Embryonic facial prominence (tissue), 1 donor: ENCODE data around the gene PHF10.
"Not testable (repeated sequence)": the region's sequence is repeated elsewhere in the genome, so short reads cannot be mapped to it uniquely, and the experiment has no call there.

ENCODE experiments used
- DNase-seq: peaks from one replicate; pipeline ENCODE4 v3.0.0-alpha.2; 2016; ENCODE audit errors: extremely low spot score

PHF10 gene

DNA sequence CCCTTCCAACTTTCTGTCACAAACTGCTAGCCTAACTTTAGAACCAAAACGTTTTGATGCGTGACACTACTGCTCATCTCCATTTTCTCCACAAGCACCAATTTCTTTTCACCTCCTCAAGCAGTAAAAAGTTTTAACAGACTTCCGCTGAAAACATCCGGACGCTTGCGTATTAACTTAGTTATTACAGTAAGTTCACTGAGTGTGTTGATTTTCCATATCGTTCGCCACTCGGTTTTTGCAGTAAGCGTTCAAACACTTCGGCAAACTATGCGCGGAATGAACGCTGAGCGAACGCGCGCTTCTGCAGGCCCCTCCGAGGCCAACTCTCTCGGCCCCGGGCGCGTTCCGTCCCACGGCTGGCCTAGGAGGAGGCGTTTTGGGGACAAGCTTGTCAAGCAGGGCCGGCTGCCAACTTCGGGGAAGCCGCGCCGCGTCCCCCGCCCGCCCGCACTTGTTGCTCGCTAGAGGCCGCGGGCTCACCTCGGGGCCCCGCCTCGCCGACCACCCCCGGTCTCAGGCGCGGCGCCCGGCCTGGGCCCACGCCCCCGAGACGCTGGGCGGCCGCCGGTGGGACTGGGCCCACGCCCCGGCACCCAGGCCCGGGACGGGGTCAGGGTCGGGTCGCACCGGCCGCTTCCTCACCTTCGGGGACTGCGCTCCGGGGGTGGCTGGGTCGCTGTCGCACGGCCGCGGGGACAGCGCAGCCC lies 945 bp downstream of the PHF10 start:
- no peak for DNase-seq

DNA sequence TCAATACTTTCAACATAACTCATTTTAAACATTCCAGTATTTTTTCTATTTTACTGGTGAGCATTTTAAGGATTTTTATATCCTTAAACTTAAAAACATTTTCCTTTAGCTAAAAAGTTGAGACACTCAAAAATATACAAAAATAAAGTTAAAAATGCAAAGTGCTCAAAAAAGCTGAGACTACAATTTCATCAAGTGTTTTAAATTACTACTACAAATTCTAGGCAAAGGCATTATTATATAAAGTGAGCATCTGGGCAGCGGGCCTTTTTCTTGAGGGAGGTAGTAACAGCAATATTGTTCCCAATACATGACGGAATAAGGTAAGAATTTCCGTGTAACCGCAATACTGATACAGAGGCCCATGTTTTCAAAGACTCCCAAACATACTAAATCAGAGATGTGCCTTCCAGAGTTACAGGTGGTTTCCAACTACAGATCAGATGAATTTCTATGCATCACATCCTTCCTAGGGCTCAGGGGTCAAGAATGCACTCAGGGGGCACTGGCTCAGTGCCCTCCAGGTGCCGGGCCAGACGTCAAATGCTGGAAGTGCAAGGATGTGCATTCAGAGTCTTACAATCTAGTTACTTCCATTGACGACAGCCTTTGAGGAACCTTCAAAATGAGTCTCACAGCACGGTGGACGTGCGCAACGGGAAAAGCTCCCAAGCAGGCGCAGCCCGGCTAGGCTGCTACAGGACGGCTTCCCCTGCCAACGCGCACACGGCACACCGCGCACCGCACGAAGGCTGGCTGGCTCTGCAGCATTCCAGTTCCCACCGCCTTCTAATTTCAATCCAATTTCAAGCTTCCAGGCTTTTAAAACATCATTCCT lies 1.7 kb downstream of the PHF10 start:
- peak; percentile 42 for DNase-seq

DNA sequence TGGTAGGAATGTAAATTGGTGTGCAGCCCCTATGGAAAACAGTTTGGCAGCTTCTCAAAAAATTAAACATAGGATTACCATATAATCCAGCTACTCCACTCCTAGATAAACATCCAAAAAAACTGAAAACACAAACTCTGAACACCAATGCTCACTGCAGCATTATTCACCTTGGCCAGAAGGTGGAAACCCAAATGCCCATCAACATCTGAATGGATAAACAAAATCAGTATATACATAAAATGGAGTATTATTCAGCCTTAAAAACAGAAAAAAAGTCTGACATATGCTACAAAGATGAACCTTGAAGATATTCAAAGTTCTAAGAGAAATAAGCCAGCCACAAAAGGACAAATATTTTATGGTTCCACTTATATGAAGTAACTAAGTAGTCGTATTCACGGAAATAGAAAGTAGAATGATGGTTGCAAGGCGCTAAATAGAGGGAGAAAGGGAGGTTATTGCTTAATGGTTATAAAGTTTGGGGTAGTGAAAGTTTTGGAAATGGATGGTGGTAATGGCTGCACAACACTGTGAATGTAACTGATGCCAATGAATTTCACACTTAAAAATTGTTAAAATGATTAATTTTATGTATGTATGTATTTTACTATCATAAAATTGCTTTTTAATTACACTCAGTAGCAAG lies 4.0 kb downstream of the PHF10 start:
- DNase-seq, result no peak

DNA sequence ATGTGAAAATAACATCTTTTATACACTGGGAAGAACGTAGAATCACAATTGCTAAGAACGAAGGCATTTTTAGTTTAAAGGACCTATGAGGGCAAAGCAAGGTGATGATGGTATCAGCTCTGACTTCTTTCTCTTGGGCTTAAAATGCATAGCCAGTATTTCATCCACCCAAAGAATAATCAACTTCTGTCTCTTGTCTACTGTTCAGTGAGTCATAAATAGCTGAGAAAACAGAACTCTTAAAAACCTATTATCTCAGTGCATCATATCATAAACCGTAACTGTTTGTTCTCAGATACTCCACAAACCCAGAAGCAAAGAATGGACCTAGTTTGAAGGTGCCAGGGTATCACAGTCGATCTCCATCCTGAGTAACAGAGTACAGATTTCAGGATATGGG lies 5.2 kb downstream of the PHF10 start:
- DNase-seq, result no peak

DNA sequence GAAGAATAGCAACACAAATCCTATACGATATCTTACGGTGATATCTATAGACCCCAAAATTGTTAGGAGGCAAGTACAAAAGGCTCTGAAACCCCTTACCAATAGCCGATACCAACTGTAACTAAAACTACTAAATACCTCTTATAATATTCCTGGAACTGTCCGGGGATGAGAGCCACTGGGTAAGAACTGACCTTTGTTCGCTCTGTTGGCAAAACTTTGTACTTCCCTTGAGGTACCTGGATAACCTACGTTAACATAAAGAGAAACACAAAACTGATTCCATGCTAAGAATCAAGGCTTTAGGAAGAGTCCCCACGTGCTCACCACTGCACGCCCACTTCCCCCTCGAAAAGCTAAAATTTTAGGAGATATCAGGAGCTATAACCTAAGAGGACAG lies 9.7 kb downstream of the PHF10 start:
- DNase-seq, result no peak

- DNase-seq, result no peak
These were observed 10.1 kb downstream of the PHF10 start for GRCh38 chr6:169714178-169714577.

DNA sequence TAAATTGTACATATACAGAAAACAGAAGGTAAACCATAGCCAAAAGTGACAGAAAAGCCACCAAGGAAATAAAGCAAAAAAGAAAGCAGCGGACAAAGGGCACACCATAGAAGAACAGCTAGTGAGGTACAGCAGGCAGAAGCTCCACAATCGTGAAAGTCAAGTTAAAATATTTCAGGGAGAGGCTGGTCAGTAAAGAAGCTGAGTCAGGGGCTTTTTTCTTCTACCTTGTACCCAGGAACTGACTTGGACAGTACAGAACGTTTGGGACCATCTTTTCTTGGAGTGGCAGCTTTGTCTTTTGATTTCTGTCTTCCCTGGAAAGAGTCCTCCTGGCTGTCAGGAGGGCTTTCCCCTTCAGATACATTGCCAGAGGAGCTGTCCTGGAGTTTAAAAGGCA lies 14.3 kb downstream of the PHF10 start:
- DNase-seq, result no peak

GRCh38 chr6:169709293-169709692 lies 15.0 kb downstream of the PHF10 start:
- DNase-seq, result no peak

GRCh38 chr6:169707772-169708171 lies 16.5 kb downstream of the PHF10 start:
- DNase-seq, result no peak

GRCh38 chr6:169702840-169703246 lies 21.5 kb downstream of the PHF10 start:
- no peak for DNase-seq

GRCh38 chr6:169701954-169702839 lies 22.1 kb downstream of the PHF10 start, which contains the start of the genes C6orf120 and WDR27:
TSS of gene C6orf120 (plus strand) at chr6:169702126. CDS start at chr6:169702460, 334 bp downstream.
TSS of gene WDR27 (minus strand) at chr6:169702029. CDS start at chr6:169689005, 13,024 bp downstream.
- peak; percentile 91 for DNase-seq

DNA sequence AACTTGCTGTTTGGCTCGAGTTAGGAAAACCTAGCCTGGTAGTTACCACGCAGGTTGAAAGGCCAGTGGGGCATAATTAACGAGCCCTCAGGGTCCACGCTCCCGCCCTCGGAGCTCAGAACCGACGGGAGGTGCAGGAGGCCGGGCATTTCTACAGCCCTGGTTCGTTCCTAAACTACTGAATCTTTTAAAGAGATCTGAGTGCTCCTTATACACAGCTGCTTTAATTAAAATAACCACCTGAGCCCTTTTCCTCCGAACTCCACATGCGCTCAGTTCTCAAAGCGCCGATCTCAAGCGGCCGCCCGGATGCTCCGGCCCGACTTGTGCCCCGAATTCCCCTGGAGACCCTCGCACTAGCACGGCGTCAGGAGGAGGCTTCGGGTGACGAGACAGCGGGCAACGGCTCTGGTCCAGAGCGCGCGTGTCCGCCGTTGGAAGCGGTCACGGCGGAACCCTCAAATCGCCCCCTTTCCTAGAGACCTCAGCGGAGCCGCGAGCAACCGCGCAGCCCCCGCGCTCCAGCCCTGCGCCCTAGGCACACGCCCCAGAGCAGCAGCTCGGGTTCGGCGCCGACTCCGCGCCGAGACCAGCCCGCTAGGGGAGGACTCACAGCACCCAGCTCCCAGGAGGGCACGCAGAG lies 22.9 kb downstream of the PHF10 start:
- DNase-seq, result no peak

DNA sequence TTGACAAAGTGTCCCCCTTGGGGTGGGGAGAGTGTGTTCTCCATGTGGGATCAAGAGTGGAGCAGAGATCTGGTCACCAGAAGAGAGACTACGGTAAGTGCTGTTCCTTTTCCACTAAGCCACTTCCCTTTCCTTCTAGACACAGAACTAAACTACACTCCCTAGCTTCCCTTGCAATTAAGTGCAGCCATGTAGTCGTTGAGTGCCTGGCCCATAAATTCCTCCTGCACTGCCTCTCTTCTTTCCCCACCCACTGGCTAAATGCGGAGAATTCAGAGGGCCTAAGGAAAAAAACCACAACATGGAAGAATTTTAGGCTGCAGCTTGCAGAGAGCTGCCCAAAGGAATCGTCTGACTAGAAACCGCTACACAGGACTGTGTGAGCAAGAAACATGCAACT lies 24.0 kb downstream of the PHF10 start:
- no peak for DNase-seq

DNA sequence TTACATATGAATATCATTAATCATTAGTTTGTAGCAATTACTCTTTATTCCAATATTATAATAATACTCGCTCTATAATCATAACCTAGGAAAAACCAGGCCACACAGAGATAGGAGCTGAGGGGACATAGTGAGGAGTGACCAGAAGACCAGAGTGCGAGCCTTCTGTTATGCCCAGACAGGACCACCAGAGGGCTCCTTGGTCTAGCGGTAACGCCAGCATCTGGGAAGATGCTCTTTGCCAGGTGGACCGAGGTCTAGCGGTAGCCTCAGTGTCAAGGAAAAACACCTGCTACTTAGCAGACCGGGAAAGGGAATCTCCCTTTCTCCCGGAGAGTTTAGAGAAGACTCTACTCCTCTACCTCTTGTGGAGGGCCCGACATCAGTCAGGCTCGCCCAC lies 27.2 kb downstream of the PHF10 start:
- DNase-seq, result not testable (repeated sequence)

- no peak for DNase-seq
These were observed 29.2 kb downstream of the PHF10 start for GRCh38 chr6:169695131-169695530.

DNA sequence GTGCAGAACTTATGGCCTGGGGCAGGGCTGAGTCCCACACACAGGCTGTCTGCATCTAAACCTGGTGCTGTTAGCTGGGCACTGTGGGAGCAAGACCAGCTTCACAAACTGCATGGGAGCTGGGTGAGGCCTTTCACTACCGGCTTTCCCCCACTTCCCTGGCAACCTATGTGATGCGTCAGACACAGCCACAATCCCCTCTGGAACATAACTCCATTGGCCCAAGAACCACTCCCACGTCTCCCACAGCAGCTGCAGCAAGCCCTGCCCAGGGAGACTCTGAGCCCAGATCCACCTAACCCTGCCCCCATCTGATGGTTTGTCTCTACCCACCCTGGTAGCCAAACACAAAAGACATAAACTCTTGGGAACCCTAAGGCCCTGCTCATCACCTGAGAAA lies 31.8 kb downstream of the PHF10 start:
- no peak for DNase-seq

GRCh38 chr6:169691260-169691659 lies 33.0 kb downstream of the PHF10 start:
- no peak for DNase-seq

DNA sequence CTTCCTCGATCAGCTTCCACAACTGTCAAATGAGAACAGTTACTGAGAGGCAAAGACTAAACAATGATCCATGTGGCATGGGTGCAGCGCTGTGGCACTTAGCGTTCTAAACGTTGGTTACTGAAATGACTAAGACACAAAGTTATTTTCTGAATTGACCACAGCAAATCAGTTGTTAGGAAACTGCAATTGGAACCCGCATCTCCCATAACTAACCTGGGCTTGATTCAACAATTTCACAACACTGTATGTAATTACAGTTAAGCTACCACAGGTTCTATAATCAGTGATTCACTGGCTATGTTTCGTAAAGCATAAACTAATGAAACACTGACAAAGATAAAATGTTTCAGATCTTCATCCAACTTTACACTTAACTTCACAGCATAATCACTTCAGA lies 35.0 kb downstream of the PHF10 start:
- no peak for DNase-seq

DNA sequence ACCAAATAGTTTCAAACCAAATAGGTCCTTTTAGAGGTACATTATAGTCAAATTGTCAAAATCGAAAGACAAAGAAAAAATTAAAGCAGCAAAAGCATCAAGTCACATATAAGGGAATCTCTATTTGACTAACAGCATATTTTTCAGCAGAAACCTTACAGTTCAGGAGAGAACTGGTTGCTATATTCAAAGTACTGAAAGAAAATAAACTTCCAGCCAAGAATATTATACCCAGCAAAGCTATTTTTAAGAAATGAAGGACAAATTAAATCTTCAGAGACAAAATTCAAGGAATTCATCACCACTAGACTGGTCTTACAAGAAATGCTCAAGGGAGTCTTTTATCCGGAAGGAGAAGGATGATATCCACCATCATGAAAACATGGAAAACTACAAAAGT lies 38.4 kb downstream of the PHF10 start:
- no peak for DNase-seq

- DNase-seq, result no peak
These were observed 40.2 kb downstream of the PHF10 start for GRCh38 chr6:169684056-169684455.

DNA sequence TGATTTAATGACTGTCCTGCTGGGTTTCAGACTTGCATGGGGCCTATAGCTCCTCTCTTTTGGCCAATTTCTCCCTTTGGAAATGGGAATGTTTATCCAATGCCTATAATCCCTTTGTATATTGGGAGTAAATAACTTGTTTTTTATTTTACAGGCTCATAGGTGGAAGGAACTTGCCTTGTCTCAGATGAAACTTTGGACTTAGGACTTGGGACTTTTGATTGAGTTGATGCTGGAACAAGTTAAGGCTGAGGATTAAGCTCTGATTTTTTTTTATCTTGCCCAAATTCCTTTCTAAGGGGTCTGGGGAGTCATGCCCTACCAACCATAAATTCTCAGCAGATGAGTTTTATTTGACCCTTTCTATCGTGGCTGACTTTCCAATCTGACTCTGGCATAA lies 46.0 kb downstream of the PHF10 start:
- no peak for DNase-seq
